GM23338 (cell line): ENCODE data around the gene SGK1. TPM values are rescaled to one million over a fixed set of nuclear protein-coding genes. Genes with fewer than 3 reads are reported as not detected.

Experiments
- ATAC-seq: fragments of 200-7000 bp; cut with Tn5 transposase; 3 replicates; pipeline ENCODE4 v1.9.1; 2020
- DNase-seq: peaks from one replicate; pipeline ENCODE4 v3.0.0-alpha.2; 2015; ENCODE audit warnings: low spot score
- H2AFZ ChIP-seq: fragments of 200-600 bp; sonication (generic); 2 replicates; pipeline ENCODE4 v1.8.0; 2016; ENCODE audit warnings: antibody characterized with exemption, mild to moderate bottlenecking, moderate library complexity
- H3F3A ChIP-seq: fragments of 200-600 bp; sonication (generic); replicated peaks from 2 replicates; pipeline ENCODE4 v1.8.0; 2017; ENCODE audit warnings: antibody characterized with exemption, mixed run types, low read depth
- H3K27ac ChIP-seq: fragments of 200-600 bp; sonication (generic); 2 replicates; pipeline ENCODE4 v1.6.1; 2016; ENCODE audit warnings: low read depth
- H3K27me3 ChIP-seq: fragments of 200-600 bp; sonication (generic); 2 replicates; pipeline ENCODE4 v1.8.0; 2016; ENCODE audit warnings: mild to moderate bottlenecking, mixed run types, moderate library complexity; ENCODE audit not compliant: insufficient read depth
- H3K36me3 ChIP-seq: fragments of 200-600 bp; sonication (generic); 2 replicates; pipeline ENCODE4 v1.8.0; 2016; ENCODE audit warnings: mild to moderate bottlenecking; ENCODE audit not compliant: insufficient read depth
- H3K4me1 ChIP-seq: fragments of 200-600 bp; sonication (generic); 2 replicates; pipeline ENCODE4 v1.8.0; 2016; ENCODE audit warnings: mild to moderate bottlenecking, moderate library complexity; ENCODE audit not compliant: insufficient read depth
- H3K4me2 ChIP-seq: fragments of 200-600 bp; sonication (generic); 2 replicates; pipeline ENCODE4 v1.7.1; 2017; ENCODE audit warnings: mixed run types
- H3K4me3 ChIP-seq: fragments of 200-600 bp; sonication (generic); 2 replicates; pipeline ENCODE4 v1.6.1; 2016; ENCODE audit warnings: mixed run types
- H3K79me2 ChIP-seq: fragments of 200-600 bp; sonication (generic); replicated peaks from 2 replicates; pipeline ENCODE4 v1.8.0; 2017; ENCODE audit warnings: mild to moderate bottlenecking; ENCODE audit not compliant: insufficient read depth
- H3K9me2 ChIP-seq: fragments of 200-600 bp; sonication (generic); 2 replicates; pipeline ENCODE4 v1.8.0; 2017; ENCODE audit not compliant: insufficient read depth
- H4K20me1 ChIP-seq: fragments of 200-600 bp; sonication (generic); replicated peaks from 2 replicates; pipeline ENCODE4 v1.8.0; 2017; ENCODE audit warnings: mild to moderate bottlenecking; ENCODE audit not compliant: insufficient read depth
- H3K27ac Mint-ChIP-seq: 2 replicates; pipeline ENCODE4 v1.8.0; 2020; ENCODE audit warnings: inconsistent platforms, mild to moderate bottlenecking, moderate library complexity, mixed read lengths
- H3K27me3 Mint-ChIP-seq: 3 replicates; pipeline ENCODE4 v1.8.0; 2022; ENCODE audit warnings: low read depth, mild to moderate bottlenecking, moderate library complexity, mixed read lengths, inconsistent platforms; ENCODE audit not compliant: insufficient read depth, poor library complexity
- H3K36me3 Mint-ChIP-seq: 3 replicates; pipeline ENCODE4 v1.8.0; 2021; ENCODE audit warnings: low read depth, mild to moderate bottlenecking, inconsistent platforms, moderate library complexity, mixed read lengths
- H3K4me1 Mint-ChIP-seq: 3 replicates; pipeline ENCODE4 v1.8.0; 2020; ENCODE audit warnings: mild to moderate bottlenecking, inconsistent platforms, mixed read lengths
- H3K4me3 Mint-ChIP-seq: 3 replicates; pipeline ENCODE4 v1.8.0; 2021; ENCODE audit warnings: moderate library complexity, mild to moderate bottlenecking, inconsistent platforms, mixed read lengths
- H3K9me3 Mint-ChIP-seq: 3 replicates; pipeline ENCODE4 v1.8.0; 2020; ENCODE audit warnings: moderate library complexity, mild to moderate bottlenecking, inconsistent platforms, mixed read lengths
- EZH2phosphoT487 ChIP-seq: fragments of 200-600 bp; sonication (generic); IDR thresholded peaks from one replicate; pipeline ENCODE4 v1.8.1; 2018; ENCODE audit warnings: antibody characterized with exemption; ENCODE audit not compliant: unreplicated experiment
- JUNB ChIP-seq: IDR thresholded peaks from one replicate; pipeline ENCODE4 v1.6.1; 2016; ENCODE audit warnings: antibody characterized with exemption; ENCODE audit not compliant: unreplicated experiment
- NANOG ChIP-seq: IDR thresholded peaks from 2 replicates; pipeline ENCODE4 v1.6.1; 2016; ENCODE audit warnings: antibody characterized with exemption, borderline replicate concordance
- POLR2AphosphoS5 ChIP-seq: IDR thresholded peaks from 2 replicates; pipeline ENCODE4 v1.6.1; 2016; ENCODE audit warnings: antibody characterized with exemption, low read depth
- polyA plus RNA-seq: library from polyadenylated mRNA; unstranded; fragments of >200 nt; fragmentation: Nextera tagmentation; extraction: Ambion mirVana; gene quantifications from 2 replicates; pipeline ENCODE4 v1.2.1, GENCODE V29; 2016
- total RNA-seq: library from RNA; depleted of rRNA; stranded (reverse); fragments of >200 nt; shearing (Covaris generic); gene quantifications from 2 replicates; pipeline ENCODE4 v1.2.3, GENCODE V29; 2014
- TF ChIP-seq, protein P1 (sequence below): IDR thresholded peaks from one replicate; pipeline ENCODE4 v1.6.1; 2018; ENCODE audit warnings: antibody characterized with exemption; ENCODE audit not compliant: unreplicated experiment
- TF ChIP-seq, protein P2 (sequence below): fragments of 250-450 bp; sonication (Bioruptor Pico); IDR thresholded peaks from 2 replicates; pipeline ENCODE4 v1.5.0; 2020; ENCODE audit warnings: mild to moderate bottlenecking, moderate library complexity

The SGK1 gene
- total and polyA plus RNA-seq, 2 experiments from 2014 or later: 16.3 to 37.2 TPM

DNA sequence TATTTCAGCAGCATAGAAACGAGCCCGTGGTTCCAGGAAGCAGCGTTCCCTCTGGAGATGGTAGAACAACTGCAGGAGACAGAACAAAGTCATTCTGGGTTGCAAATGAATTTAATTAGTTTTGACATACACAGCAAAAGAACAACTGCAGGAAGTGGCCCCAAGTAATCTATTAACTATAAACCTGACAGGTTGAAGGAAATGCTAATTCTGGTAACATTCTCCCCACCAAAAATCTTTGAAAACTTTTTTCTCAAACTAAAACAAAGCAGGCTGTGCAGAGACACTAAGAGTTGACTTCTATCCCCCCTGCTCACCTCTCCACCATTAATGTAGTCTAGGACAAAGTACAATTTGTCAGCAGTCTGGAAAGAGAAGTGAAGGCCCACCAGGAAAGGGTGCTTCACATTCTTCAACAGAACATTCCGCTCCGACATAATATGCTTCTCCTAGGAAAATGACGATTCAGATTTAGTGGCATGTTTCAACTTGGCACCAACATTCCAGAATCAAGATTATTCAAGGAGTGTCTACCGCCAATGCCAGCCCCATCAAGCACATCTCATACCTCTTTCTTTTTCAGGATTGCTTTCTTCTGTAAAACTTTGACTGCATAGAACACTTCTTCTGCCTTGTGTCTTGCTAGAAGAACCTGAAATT, 145.1 kb downstream of the SGK1 start:
- no peak for ATAC-seq
- Histone ChIP-seq H3K27ac (no peak overlapping the region), H4K20me1 (no peaks in the 10 kb centered on the region; the same call in 1 of the 2 replicates), H3K27me3 (peaks cover 18% of the 10 kb centered on the region), H3F3A (0 out of 2 replicates have a peak, but pooled peaks cover 3% of the 10 kb centered on the region), H3K9me2 (no peaks in the 10 kb centered on the region), H3K4me2 (peak overlapping the region; percentile 86), H3K36me3 (peaks cover 34% of the 10 kb centered on the region), H3K4me1 (peaks cover 25% of the 10 kb centered on the region), H3K4me3 (peak overlapping the region; percentile 74; the same call in 1 of the 2 replicates), H3K79me2 (peaks cover 13% of the 10 kb centered on the region; the same call in 1 of the 2 replicates), H2AFZ (no peak overlapping the region)
- Mint-ChIP-seq H3K27ac (no peak overlapping the region), H3K36me3 (peaks cover 59% of the 10 kb centered on the region), H3K9me3 (no peaks in the 10 kb centered on the region), H3K4me1 (peaks cover 23% of the 10 kb centered on the region), H3K4me3 (peak overlapping the region; percentile 98), H3K27me3 (peaks cover 8% of the 10 kb centered on the region)
- no peak for DNase-seq
- TF ChIP-seq, protein P1, sequence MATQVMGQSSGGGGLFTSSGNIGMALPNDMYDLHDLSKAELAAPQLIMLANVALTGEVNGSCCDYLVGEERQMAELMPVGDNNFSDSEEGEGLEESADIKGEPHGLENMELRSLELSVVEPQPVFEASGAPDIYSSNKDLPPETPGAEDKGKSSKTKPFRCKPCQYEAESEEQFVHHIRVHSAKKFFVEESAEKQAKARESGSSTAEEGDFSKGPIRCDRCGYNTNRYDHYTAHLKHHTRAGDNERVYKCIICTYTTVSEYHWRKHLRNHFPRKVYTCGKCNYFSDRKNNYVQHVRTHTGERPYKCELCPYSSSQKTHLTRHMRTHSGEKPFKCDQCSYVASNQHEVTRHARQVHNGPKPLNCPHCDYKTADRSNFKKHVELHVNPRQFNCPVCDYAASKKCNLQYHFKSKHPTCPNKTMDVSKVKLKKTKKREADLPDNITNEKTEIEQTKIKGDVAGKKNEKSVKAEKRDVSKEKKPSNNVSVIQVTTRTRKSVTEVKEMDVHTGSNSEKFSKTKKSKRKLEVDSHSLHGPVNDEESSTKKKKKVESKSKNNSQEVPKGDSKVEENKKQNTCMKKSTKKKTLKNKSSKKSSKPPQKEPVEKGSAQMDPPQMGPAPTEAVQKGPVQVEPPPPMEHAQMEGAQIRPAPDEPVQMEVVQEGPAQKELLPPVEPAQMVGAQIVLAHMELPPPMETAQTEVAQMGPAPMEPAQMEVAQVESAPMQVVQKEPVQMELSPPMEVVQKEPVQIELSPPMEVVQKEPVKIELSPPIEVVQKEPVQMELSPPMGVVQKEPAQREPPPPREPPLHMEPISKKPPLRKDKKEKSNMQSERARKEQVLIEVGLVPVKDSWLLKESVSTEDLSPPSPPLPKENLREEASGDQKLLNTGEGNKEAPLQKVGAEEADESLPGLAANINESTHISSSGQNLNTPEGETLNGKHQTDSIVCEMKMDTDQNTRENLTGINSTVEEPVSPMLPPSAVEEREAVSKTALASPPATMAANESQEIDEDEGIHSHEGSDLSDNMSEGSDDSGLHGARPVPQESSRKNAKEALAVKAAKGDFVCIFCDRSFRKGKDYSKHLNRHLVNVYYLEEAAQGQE: no peak
- TF ChIP-seq NANOG: no peak
- TF ChIP-seq, protein P2, sequence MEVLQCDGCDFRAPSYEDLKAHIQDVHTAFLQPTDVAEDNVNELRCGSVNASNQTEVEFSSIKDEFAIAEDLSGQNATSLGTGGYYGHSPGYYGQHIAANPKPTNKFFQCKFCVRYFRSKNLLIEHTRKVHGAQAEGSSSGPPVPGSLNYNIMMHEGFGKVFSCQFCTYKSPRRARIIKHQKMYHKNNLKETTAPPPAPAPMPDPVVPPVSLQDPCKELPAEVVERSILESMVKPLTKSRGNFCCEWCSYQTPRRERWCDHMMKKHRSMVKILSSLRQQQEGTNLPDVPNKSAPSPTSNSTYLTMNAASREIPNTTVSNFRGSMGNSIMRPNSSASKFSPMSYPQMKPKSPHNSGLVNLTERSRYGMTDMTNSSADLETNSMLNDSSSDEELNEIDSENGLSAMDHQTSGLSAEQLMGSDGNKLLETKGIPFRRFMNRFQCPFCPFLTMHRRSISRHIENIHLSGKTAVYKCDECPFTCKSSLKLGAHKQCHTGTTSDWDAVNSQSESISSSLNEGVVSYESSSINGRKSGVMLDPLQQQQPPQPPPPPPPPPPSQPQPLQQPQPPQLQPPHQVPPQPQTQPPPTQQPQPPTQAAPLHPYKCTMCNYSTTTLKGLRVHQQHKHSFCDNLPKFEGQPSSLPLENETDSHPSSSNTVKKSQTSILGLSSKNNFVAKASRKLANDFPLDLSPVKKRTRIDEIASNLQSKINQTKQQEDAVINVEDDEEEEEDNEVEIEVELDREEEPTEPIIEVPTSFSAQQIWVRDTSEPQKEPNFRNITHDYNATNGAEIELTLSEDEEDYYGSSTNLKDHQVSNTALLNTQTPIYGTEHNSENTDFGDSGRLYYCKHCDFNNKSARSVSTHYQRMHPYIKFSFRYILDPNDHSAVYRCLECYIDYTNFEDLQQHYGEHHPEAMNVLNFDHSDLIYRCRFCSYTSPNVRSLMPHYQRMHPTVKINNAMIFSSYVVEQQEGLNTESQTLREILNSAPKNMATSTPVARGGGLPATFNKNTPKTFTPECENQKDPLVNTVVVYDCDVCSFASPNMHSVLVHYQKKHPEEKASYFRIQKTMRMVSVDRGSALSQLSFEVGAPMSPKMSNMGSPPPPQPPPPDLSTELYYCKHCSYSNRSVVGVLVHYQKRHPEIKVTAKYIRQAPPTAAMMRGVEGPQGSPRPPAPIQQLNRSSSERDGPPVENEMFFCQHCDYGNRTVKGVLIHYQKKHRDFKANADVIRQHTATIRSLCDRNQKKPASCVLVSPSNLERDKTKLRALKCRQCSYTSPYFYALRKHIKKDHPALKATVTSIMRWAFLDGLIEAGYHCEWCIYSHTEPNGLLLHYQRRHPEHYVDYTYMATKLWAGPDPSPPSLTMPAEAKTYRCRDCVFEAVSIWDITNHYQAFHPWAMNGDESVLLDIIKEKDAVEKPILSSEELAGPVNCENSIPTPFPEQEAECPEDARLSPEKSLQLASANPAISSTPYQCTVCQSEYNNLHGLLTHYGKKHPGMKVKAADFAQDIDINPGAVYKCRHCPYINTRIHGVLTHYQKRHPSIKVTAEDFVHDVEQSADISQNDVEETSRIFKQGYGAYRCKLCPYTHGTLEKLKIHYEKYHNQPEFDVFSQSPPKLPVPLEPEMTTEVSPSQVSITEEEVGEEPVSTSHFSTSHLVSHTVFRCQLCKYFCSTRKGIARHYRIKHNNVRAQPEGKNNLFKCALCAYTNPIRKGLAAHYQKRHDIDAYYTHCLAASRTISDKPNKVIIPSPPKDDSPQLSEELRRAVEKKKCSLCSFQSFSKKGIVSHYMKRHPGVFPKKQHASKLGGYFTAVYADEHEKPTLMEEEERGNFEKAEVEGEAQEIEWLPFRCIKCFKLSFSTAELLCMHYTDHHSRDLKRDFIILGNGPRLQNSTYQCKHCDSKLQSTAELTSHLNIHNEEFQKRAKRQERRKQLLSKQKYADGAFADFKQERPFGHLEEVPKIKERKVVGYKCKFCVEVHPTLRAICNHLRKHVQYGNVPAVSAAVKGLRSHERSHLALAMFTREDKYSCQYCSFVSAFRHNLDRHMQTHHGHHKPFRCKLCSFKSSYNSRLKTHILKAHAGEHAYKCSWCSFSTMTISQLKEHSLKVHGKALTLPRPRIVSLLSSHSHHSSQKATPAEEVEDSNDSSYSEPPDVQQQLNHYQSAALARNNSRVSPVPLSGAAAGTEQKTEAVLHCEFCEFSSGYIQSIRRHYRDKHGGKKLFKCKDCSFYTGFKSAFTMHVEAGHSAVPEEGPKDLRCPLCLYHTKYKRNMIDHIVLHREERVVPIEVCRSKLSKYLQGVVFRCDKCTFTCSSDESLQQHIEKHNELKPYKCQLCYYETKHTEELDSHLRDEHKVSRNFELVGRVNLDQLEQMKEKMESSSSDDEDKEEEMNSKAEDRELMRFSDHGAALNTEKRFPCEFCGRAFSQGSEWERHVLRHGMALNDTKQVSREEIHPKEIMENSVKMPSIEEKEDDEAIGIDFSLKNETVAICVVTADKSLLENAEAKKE: no peak
- TF ChIP-seq JUNB: no peak
- no peak for TF ChIP-seq EZH2phosphoT487
- TF ChIP-seq POLR2AphosphoS5: no peak
